Ecto neural progenitor cell (in vitro differentiated cells): ENCODE measurements around the gene RAB3IL1.

Source experiments
- DNase-seq: peaks from one replicate; pipeline ENCODE4 v3.0.0-alpha.2; 2018; ENCODE audit warnings: low spot score

Gene RAB3IL1

GRCh38 chr11:61866231-61866957 is 51.0 kb downstream of the RAB3IL1 start:
- no peak for DNase-seq

GRCh38 chr11:61864814-61865775 is 52.3 kb downstream of the RAB3IL1 start:
- DNase-seq = no peak

GRCh38 chr11:61863548-61864081 is 53.8 kb downstream of the RAB3IL1 start:
- no peak for DNase-seq

GRCh38 chr11:61862714-61863547 is 54.4 kb downstream of the RAB3IL1 start:
- no peak for DNase-seq

- no peak for DNase-seq
These were observed 55.7 kb downstream of the RAB3IL1 start for GRCh38 chr11:61861634-61862033.

- no peak for DNase-seq
These were observed 57.1 kb downstream of the RAB3IL1 start for GRCh38 chr11:61860054-61860903.

- DNase-seq = no peak
These were observed 61.3 kb downstream of the RAB3IL1 start for GRCh38 chr11:61855939-61856680.

GRCh38 chr11:61854966-61855714 is 62.2 kb downstream of the RAB3IL1 start:
- no peak for DNase-seq

GRCh38 chr11:61854206-61854895 is 63.0 kb downstream of the RAB3IL1 start:
- DNase-seq = no peak

- DNase-seq = no peak
These were observed 63.6 kb downstream of the RAB3IL1 start for GRCh38 chr11:61853698-61854169.

GRCh38 chr11:61851900-61852295 is 65.5 kb downstream of the RAB3IL1 start:
- DNase-seq = no peak

GRCh38 chr11:61851113-61851899 is 66.1 kb downstream of the RAB3IL1 start:
- no peak for DNase-seq

- DNase-seq = no peak
These were observed 66.7 kb downstream of the RAB3IL1 start for GRCh38 chr11:61850687-61851086.

GRCh38 chr11:61848631-61849030 is 68.7 kb downstream of the RAB3IL1 start:
- DNase-seq = no peak

- no peak for DNase-seq
These were observed 69.3 kb downstream of the RAB3IL1 start for GRCh38 chr11:61847914-61848581.
